SK-N-SH (cell line): ENCODE results near the gene MAPK1.

Experiments
- CHD2 ChIP-seq: fragments of 150-350 bp; IDR thresholded peaks from 2 replicates; pipeline ENCODE4 v1.6.1; 2018; ENCODE audit warnings: low read length; ENCODE audit not compliant: partially characterized antibody
- EP300 ChIP-seq, 2 experiments: IDR thresholded peaks; 2 replicates each; pipeline versions ENCODE4 v1.4.0 to v1.6.1; 2012; ENCODE audit warnings: borderline replicate concordance in 1 of 2, low read depth in 1 of 2, low read length in 1 of 2
- EZH2phosphoT487 ChIP-seq: fragments of 200-600 bp; sonication (generic); IDR thresholded peaks from 2 replicates; pipeline ENCODE4 v1.6.1; 2017; ENCODE audit warnings: low read depth, mixed run types, mild to moderate bottlenecking, antibody characterized with exemption, moderate library complexity, borderline replicate concordance
- GABPA ChIP-seq: IDR thresholded peaks from 2 replicates; pipeline ENCODE4 v1.4.0; 2012; ENCODE audit warnings: low read depth, mild to moderate bottlenecking
- MEF2A ChIP-seq: IDR thresholded peaks from 2 replicates; pipeline ENCODE4 v1.4.0; 2012; ENCODE audit warnings: low read depth, borderline replicate concordance
- NRF1 ChIP-seq: IDR thresholded peaks from 2 replicates; pipeline ENCODE4 v1.6.1; 2012; ENCODE audit warnings: low read depth, mild to moderate bottlenecking, low read length
- POLR2AphosphoS5 ChIP-seq: IDR thresholded peaks from 2 replicates; pipeline ENCODE4 v1.6.1; 2012; ENCODE audit warnings: low read depth, low read length
- SIN3A ChIP-seq: IDR thresholded peaks from 2 replicates; pipeline ENCODE4 v1.6.1; 2012; ENCODE audit warnings: low read depth, mild to moderate bottlenecking, low read length, moderate library complexity, borderline replicate concordance
- TAF1 ChIP-seq: IDR thresholded peaks from 2 replicates; pipeline ENCODE4 v1.6.1; 2012; ENCODE audit warnings: low read depth, mild to moderate bottlenecking, low read length, moderate library complexity, borderline replicate concordance
- TCF12 ChIP-seq: IDR thresholded peaks from 2 replicates; pipeline ENCODE4 v1.4.0; 2012
- TF ChIP-seq, protein P1 (sequence below): fragments of 200-600 bp; sonication (generic); IDR thresholded peaks from 2 replicates; pipeline ENCODE4 v1.6.1; 2017; ENCODE audit warnings: antibody characterized with exemption, mild to moderate bottlenecking, moderate library complexity
- TF ChIP-seq, protein P2 (sequence below): IDR thresholded peaks from 2 replicates; pipeline ENCODE4 v1.4.0; 2012; ENCODE audit warnings: low read depth
- TF ChIP-seq, protein P3 (sequence below): IDR thresholded peaks from 2 replicates; pipeline ENCODE4 v1.6.1; 2012; ENCODE audit warnings: mild to moderate bottlenecking, low read depth, low read length, moderate library complexity

DNA sequence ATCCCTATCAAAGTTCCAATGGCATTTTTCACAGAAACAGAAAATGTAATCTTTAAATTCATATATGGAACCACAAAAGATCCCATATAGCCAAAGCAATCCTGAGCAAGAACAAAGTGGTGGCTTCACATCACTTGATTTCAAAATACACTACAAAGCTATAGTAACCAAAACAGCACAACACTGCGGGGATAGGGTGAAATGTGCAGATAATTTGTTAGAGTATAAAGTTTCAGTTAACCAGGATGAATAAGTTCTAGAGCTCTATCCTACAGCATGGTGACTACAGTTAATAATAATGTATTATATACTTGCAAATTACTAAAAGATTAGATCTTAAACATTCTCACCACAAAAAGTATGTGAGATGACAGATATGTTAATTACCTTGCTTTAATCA lies 55.5 kb downstream of the MAPK1 start:
- TF ChIP-seq CHD2: no peak
- TF ChIP-seq, protein P1, sequence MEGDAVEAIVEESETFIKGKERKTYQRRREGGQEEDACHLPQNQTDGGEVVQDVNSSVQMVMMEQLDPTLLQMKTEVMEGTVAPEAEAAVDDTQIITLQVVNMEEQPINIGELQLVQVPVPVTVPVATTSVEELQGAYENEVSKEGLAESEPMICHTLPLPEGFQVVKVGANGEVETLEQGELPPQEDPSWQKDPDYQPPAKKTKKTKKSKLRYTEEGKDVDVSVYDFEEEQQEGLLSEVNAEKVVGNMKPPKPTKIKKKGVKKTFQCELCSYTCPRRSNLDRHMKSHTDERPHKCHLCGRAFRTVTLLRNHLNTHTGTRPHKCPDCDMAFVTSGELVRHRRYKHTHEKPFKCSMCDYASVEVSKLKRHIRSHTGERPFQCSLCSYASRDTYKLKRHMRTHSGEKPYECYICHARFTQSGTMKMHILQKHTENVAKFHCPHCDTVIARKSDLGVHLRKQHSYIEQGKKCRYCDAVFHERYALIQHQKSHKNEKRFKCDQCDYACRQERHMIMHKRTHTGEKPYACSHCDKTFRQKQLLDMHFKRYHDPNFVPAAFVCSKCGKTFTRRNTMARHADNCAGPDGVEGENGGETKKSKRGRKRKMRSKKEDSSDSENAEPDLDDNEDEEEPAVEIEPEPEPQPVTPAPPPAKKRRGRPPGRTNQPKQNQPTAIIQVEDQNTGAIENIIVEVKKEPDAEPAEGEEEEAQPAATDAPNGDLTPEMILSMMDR: no peak
- no peak for TF ChIP-seq TCF12
- no peak for TF ChIP-seq POLR2AphosphoS5
- no peak for TF ChIP-seq EP300 (IDR thresholded peaks at IDR 0.05; ENCODE audit: borderline replicate concordance in 1 of 2, low read depth in 1 of 2, low read length in 1 of 2)
- TF ChIP-seq SIN3A: no peak
- TF ChIP-seq NRF1: no peak
- no peak for TF ChIP-seq GABPA
- no peak for TF ChIP-seq TAF1
- TF ChIP-seq MEF2A: no peak
- TF ChIP-seq, protein P2, sequence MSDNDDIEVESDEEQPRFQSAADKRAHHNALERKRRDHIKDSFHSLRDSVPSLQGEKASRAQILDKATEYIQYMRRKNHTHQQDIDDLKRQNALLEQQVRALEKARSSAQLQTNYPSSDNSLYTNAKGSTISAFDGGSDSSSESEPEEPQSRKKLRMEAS: no peak
- no peak for TF ChIP-seq EZH2phosphoT487
- TF ChIP-seq, protein P3, sequence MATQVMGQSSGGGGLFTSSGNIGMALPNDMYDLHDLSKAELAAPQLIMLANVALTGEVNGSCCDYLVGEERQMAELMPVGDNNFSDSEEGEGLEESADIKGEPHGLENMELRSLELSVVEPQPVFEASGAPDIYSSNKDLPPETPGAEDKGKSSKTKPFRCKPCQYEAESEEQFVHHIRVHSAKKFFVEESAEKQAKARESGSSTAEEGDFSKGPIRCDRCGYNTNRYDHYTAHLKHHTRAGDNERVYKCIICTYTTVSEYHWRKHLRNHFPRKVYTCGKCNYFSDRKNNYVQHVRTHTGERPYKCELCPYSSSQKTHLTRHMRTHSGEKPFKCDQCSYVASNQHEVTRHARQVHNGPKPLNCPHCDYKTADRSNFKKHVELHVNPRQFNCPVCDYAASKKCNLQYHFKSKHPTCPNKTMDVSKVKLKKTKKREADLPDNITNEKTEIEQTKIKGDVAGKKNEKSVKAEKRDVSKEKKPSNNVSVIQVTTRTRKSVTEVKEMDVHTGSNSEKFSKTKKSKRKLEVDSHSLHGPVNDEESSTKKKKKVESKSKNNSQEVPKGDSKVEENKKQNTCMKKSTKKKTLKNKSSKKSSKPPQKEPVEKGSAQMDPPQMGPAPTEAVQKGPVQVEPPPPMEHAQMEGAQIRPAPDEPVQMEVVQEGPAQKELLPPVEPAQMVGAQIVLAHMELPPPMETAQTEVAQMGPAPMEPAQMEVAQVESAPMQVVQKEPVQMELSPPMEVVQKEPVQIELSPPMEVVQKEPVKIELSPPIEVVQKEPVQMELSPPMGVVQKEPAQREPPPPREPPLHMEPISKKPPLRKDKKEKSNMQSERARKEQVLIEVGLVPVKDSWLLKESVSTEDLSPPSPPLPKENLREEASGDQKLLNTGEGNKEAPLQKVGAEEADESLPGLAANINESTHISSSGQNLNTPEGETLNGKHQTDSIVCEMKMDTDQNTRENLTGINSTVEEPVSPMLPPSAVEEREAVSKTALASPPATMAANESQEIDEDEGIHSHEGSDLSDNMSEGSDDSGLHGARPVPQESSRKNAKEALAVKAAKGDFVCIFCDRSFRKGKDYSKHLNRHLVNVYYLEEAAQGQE: no peak
